K562 (cell line): ENCODE results near the gene SNRPA. TPM values are rescaled to one million over a fixed set of nuclear protein-coding genes. Genes with fewer than 3 reads are reported as not detected.

Experiments
- ETS2 ChIP-seq: IDR thresholded peaks from 2 replicates; pipeline ENCODE4 v1.6.1; 2016; ENCODE audit warnings: borderline replicate concordance, missing genetic modification characterization, mild to moderate bottlenecking, moderate library complexity, missing compliant biosample characterization; ENCODE audit not compliant: poor library complexity, severe bottlenecking
- EZH2 ChIP-seq: IDR thresholded peaks from 2 replicates; pipeline ENCODE4 v1.6.1; 2012; ENCODE audit warnings: low read depth, mild to moderate bottlenecking, inconsistent platforms, low read length, borderline replicate concordance
- MAZ ChIP-seq, 2 experiments: fragments of 450-650 bp in 1 of 2; sonication (generic) in 1 of 2; formaldehyde crosslinking; IDR thresholded peaks in 1 of 2; conservative IDR thresholded peaks in 1 of 2; 2 replicates each; pipeline versions ENCODE4 v1.4.0 to v1.5.0; 2020; ENCODE audit warnings: mild to moderate bottlenecking in 1 of 2, missing genetic modification reagents in 1 of 2
- RAD51 ChIP-seq: fragments of 450-650 bp; IDR thresholded peaks from 2 replicates; pipeline ENCODE4 v1.7.1; 2016; ENCODE audit warnings: low read depth, mild to moderate bottlenecking, borderline replicate concordance
- RBFOX2 ChIP-seq: fragments of 200-400 bp; formaldehyde crosslinking; IDR thresholded peaks from 2 replicates; pipeline ENCODE4 v1.6.1; 2017; ENCODE audit warnings: low read depth, mild to moderate bottlenecking, low read length, moderate library complexity
- XRCC4 ChIP-seq: IDR thresholded peaks from one replicate; pipeline ENCODE4 v1.6.1; 2011; ENCODE audit not compliant: insufficient read depth, insufficient read length; ENCODE audit errors: extremely low read depth
- ZKSCAN3 ChIP-seq: fragments of 250-450 bp; sonication (Bioruptor Pico); IDR thresholded peaks from 2 replicates; pipeline ENCODE4 v1.4.0; 2020
- ZNF584 ChIP-seq: fragments of 200-800 bp; sonication (Bioruptor generic); IDR thresholded peaks from 2 replicates; pipeline ENCODE4 v1.6.1; 2016; ENCODE audit warnings: low read depth, mild to moderate bottlenecking, missing genetic modification characterization, missing compliant biosample characterization
- ZNF785 ChIP-seq: fragments of 250-450 bp; sonication (Bioruptor Pico); IDR thresholded peaks from 2 replicates; pipeline ENCODE4 v1.4.0; 2020; ENCODE audit warnings: mild to moderate bottlenecking
- polyA plus RNA-seq, 8 experiments: library from polyadenylated mRNA; depleted of rRNA in 4 of 8; stranded (reverse) in 5 of 8; unstranded in 3 of 8; fragments of >200 nt; fragmentation: Nextera tagmentation in 2 of 8; fragmentation: Illumina TruSeq in 1 of 8; extraction: Ambion mirVana in 2 of 8; extraction: Trizol in 1 of 8; gene quantifications; 2 replicates each; pipeline versions ENCODE4 v1.2.1 to v1.2.3, GENCODE V29; 2011 to 2014; ENCODE audit warnings: inconsistent platforms in 1 of 8, missing spikeins in 1 of 8
- total RNA-seq, 7 experiments: library from RNA; depleted of rRNA in 6 of 7; stranded (reverse); fragments of >200 nt in 6 of 7; fragmentation: Illumina TruSeq in 2 of 7; extraction: Trizol in 2 of 7; gene quantifications; 2 replicates each; pipeline versions ENCODE4 v1.2.1 to v1.2.3, GENCODE V29; 2011 to 2021; ENCODE audit warnings: low replicate concordance in 1 of 7
- TF ChIP-seq, protein P1 (sequence below): fragments of 250-450 bp; sonication (Bioruptor Pico); IDR thresholded peaks from 2 replicates; pipeline ENCODE4 v1.8.0; 2021; ENCODE audit warnings: moderate library complexity, mild to moderate bottlenecking, inconsistent platforms
- TF ChIP-seq, protein P2 (sequence below): IDR thresholded peaks from 3 replicates; pipeline ENCODE4 v1.6.1; 2011; ENCODE audit warnings: borderline replicate concordance, mild to moderate bottlenecking; ENCODE audit not compliant: insufficient read length, insufficient read depth
- TF ChIP-seq, protein P3 (sequence below): fragments of 200-600 bp; sonication (generic); IDR thresholded peaks from one replicate; pipeline ENCODE4 v1.6.1; 2012; ENCODE audit warnings: mild to moderate bottlenecking, low read depth, low read length, inconsistent platforms

SNRPA gene
- total and polyA plus RNA-seq, 9 of the 15 experiments (the other 6 are each of a cell fraction or from before 2014, with no cell fraction given), result 16.3 to 311 (median 193) TPM

DNA sequence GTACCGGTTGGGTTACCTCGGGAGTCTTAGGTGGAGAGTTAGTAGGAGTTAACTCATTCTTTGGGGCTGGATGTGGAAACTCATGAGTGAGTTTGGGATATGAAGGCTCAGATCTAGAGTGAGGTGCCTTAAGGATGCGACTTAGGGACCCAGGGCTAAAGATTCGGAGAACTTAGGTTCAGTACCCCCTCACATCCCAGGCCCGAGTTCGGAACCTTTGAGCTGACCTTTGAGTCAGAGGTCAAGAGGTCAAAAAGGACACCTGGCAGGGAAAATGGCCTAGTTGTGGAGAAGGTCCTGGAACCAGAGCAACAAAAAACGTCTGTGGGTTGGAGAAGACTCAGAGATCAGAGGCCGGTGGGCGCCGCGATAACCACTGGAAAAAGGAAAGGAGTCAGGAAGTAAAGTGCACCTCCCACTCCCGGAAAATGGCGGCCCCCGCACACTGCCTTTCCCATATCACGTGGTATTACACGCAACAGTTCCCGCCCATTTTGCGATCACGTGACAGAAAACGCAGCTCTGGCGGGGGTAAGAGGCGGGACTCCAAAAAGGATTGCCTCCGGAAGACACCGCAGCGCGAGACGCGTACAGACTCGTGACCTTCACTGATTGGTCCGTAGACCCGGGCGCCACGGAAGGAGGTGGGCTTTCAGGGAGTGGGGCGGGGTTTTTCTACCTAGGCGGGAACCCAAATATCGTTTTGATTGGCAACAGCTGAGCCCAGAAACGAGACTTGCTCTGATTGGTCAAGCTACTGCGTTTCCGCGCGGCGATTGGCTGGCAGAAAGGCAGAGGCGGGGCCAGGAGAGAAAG lies 737 bp upstream of the SNRPA start, which contains the start of gene ACTMAP (continued):
- TF ChIP-seq, protein P1, sequence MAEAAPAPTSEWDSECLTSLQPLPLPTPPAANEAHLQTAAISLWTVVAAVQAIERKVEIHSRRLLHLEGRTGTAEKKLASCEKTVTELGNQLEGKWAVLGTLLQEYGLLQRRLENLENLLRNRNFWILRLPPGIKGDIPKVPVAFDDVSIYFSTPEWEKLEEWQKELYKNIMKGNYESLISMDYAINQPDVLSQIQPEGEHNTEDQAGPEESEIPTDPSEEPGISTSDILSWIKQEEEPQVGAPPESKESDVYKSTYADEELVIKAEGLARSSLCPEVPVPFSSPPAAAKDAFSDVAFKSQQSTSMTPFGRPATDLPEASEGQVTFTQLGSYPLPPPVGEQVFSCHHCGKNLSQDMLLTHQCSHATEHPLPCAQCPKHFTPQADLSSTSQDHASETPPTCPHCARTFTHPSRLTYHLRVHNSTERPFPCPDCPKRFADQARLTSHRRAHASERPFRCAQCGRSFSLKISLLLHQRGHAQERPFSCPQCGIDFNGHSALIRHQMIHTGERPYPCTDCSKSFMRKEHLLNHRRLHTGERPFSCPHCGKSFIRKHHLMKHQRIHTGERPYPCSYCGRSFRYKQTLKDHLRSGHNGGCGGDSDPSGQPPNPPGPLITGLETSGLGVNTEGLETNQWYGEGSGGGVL (CRISPR knock-in tag), result no peak
- TF ChIP-seq, protein P2, sequence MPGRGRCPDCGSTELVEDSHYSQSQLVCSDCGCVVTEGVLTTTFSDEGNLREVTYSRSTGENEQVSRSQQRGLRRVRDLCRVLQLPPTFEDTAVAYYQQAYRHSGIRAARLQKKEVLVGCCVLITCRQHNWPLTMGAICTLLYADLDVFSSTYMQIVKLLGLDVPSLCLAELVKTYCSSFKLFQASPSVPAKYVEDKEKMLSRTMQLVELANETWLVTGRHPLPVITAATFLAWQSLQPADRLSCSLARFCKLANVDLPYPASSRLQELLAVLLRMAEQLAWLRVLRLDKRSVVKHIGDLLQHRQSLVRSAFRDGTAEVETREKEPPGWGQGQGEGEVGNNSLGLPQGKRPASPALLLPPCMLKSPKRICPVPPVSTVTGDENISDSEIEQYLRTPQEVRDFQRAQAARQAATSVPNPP, result no peak
- peak; percentile 84 to 89 for TF ChIP-seq MAZ (CRISPR knock-in tag; conservative IDR thresholded peaks at IDR 0.05 in 1 of 2, IDR thresholded peaks at IDR 0.05 in 1 of 2)
- TF ChIP-seq ZNF584 (CRISPR knock-in tag), result peak; percentile 78; the same call in 1 of the 2 replicates
- TF ChIP-seq EZH2, result no peak
- no peak for TF ChIP-seq XRCC4
- TF ChIP-seq ETS2, result no peak
- no peak for TF ChIP-seq ZNF785 (CRISPR knock-in tag)
- peak; percentile 100 for TF ChIP-seq RAD51
- TF ChIP-seq, protein P3, sequence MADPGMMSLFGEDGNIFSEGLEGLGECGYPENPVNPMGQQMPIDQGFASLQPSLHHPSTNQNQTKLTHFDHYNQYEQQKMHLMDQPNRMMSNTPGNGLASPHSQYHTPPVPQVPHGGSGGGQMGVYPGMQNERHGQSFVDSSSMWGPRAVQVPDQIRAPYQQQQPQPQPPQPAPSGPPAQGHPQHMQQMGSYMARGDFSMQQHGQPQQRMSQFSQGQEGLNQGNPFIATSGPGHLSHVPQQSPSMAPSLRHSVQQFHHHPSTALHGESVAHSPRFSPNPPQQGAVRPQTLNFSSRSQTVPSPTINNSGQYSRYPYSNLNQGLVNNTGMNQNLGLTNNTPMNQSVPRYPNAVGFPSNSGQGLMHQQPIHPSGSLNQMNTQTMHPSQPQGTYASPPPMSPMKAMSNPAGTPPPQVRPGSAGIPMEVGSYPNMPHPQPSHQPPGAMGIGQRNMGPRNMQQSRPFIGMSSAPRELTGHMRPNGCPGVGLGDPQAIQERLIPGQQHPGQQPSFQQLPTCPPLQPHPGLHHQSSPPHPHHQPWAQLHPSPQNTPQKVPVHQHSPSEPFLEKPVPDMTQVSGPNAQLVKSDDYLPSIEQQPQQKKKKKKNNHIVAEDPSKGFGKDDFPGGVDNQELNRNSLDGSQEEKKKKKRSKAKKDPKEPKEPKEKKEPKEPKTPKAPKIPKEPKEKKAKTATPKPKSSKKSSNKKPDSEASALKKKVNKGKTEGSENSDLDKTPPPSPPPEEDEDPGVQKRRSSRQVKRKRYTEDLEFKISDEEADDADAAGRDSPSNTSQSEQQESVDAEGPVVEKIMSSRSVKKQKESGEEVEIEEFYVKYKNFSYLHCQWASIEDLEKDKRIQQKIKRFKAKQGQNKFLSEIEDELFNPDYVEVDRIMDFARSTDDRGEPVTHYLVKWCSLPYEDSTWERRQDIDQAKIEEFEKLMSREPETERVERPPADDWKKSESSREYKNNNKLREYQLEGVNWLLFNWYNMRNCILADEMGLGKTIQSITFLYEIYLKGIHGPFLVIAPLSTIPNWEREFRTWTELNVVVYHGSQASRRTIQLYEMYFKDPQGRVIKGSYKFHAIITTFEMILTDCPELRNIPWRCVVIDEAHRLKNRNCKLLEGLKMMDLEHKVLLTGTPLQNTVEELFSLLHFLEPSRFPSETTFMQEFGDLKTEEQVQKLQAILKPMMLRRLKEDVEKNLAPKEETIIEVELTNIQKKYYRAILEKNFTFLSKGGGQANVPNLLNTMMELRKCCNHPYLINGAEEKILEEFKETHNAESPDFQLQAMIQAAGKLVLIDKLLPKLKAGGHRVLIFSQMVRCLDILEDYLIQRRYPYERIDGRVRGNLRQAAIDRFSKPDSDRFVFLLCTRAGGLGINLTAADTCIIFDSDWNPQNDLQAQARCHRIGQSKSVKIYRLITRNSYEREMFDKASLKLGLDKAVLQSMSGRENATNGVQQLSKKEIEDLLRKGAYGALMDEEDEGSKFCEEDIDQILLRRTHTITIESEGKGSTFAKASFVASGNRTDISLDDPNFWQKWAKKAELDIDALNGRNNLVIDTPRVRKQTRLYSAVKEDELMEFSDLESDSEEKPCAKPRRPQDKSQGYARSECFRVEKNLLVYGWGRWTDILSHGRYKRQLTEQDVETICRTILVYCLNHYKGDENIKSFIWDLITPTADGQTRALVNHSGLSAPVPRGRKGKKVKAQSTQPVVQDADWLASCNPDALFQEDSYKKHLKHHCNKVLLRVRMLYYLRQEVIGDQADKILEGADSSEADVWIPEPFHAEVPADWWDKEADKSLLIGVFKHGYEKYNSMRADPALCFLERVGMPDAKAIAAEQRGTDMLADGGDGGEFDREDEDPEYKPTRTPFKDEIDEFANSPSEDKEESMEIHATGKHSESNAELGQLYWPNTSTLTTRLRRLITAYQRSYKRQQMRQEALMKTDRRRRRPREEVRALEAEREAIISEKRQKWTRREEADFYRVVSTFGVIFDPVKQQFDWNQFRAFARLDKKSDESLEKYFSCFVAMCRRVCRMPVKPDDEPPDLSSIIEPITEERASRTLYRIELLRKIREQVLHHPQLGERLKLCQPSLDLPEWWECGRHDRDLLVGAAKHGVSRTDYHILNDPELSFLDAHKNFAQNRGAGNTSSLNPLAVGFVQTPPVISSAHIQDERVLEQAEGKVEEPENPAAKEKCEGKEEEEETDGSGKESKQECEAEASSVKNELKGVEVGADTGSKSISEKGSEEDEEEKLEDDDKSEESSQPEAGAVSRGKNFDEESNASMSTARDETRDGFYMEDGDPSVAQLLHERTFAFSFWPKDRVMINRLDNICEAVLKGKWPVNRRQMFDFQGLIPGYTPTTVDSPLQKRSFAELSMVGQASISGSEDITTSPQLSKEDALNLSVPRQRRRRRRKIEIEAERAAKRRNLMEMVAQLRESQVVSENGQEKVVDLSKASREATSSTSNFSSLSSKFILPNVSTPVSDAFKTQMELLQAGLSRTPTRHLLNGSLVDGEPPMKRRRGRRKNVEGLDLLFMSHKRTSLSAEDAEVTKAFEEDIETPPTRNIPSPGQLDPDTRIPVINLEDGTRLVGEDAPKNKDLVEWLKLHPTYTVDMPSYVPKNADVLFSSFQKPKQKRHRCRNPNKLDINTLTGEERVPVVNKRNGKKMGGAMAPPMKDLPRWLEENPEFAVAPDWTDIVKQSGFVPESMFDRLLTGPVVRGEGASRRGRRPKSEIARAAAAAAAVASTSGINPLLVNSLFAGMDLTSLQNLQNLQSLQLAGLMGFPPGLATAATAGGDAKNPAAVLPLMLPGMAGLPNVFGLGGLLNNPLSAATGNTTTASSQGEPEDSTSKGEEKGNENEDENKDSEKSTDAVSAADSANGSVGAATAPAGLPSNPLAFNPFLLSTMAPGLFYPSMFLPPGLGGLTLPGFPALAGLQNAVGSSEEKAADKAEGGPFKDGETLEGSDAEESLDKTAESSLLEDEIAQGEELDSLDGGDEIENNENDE, result no peak
- 0 out of 2 replicates have a peak, but pooled peaks have one; percentile 51 for TF ChIP-seq RBFOX2
- no peak for TF ChIP-seq ZKSCAN3 (CRISPR knock-in tag)
